ENCODE data around the gene MAPK12.

- TF ChIP-seq CTCF (conservative IDR thresholded peaks at IDR 0.05; ENCODE audit: low read length), result no peak
- TF ChIP-seq EZH2phosphoT487 (IDR thresholded peaks at IDR 0.05; ENCODE audit: borderline replicate concordance), result no peak
Measured at GRCh38 chr22:50274771-50275170, 13.3 kb upstream of the MAPK12 start.
